Astrocyte of the cerebellum (primary cell): ENCODE measurements around the gene PDE4A.

Experiments used
- DNase-seq: peaks from one replicate; pipeline ENCODE4 v3.0.0-alpha.2; 2011; ENCODE audit warnings: low read depth
- H3K4me3 ChIP-seq: 2 replicates; pipeline ENCODE4 v1.5.1; 2011; ENCODE audit warnings: mild to moderate bottlenecking, low read depth, low read length, moderate library complexity
- in situ Hi-C: cut with HindIII; loops from 2 replicates; pipeline ENCODE4 v1.10.0; 2017; ENCODE audit warnings: low sequenced_read_pairs
- TF ChIP-seq, protein P1 (sequence below): IDR thresholded peaks from 2 replicates; pipeline ENCODE4 v1.5.1; 2012; ENCODE audit warnings: low read length, low read depth, moderate library complexity, mild to moderate bottlenecking; ENCODE audit errors: missing control alignments

Gene PDE4A

DNA sequence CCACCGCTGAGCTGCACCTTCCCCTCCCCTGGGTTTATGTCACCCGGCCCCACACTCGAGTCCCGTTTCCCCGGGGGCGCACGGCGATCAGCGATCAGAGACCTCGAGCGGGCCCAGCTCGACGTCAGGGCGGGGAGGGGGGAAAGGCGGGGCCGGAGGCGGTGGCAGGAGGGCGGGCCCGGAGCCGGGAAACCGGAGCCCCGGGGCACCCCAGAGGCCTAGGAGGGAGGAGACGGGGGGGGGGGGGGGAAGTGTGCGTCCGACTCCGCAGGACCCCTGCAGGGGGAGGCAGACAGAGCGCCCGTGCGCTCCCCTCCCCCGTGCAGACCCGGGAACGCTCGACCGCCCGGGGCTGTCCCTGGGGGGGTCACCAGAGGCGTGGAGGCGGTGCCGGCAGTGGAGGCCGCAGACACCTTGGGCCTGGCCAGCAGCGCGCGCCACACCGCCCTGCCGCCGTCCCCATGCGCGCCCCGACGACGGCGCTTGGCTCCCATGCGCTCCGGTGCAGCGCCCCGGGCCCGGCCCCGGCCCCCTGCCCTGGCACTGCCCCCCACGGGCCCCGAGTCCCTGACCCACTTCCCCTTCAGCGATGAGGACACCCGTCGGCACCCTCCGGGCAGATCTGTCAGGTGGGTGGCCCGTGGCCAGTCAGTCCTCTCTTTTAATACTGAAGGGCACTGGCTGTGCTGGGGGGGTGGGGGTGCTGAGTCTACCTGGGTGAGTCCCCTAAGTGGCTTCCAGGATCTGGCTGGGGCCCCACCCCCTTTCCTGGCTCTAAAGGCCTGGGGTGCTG is 11.8 kb downstream of the PDE4A start:
- no peak for DNase-seq
- in situ Hi-C loops, result no loop called here
- H3K4me3 ChIP-seq, result peak overlapping the region; percentile 19
- TF ChIP-seq, protein P1, sequence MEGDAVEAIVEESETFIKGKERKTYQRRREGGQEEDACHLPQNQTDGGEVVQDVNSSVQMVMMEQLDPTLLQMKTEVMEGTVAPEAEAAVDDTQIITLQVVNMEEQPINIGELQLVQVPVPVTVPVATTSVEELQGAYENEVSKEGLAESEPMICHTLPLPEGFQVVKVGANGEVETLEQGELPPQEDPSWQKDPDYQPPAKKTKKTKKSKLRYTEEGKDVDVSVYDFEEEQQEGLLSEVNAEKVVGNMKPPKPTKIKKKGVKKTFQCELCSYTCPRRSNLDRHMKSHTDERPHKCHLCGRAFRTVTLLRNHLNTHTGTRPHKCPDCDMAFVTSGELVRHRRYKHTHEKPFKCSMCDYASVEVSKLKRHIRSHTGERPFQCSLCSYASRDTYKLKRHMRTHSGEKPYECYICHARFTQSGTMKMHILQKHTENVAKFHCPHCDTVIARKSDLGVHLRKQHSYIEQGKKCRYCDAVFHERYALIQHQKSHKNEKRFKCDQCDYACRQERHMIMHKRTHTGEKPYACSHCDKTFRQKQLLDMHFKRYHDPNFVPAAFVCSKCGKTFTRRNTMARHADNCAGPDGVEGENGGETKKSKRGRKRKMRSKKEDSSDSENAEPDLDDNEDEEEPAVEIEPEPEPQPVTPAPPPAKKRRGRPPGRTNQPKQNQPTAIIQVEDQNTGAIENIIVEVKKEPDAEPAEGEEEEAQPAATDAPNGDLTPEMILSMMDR, result no peak

DNA sequence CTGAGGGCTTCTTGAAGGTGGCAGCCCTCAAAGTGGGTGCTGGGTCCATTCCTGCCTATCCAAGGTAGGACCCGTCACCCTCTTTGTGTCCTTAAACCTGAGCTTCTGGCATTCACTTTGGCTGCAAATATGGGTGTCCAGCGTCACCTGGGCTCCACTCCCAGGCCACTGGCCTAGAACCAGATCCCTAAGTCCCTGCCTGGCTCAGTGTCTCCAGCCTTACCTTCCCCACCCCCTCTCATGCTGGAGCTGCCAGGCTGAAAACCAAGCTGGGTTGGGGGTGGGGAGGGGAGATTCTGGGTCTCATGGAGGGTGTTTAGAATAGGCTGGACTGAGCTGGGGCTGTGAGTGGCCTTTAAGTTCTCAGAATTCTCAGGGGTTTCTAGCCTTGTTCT is 12.4 kb downstream of the PDE4A start:
- in situ Hi-C loops, result no loop called here
- TF ChIP-seq, protein P1, result no peak
- DNase-seq, result no peak
- no peak overlapping the region for H3K4me3 ChIP-seq

DNA sequence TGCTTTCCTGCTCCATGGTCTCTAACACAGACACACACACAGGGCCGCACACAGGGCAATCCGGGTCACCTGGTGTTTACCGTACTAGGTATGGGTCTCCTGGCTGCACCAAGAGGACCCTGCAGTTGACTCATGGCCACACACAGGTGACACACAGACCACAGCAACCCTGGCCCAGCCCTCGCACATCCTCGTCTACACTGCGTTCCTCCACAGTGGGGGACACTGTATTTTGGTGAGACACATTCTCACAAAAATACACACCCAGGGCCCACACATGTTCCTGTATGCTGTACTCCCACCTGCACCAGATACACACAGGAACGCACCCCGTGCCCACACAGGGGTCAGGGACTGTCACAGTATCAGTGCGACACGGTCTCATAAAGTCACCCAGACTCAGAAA is 12.8 kb downstream of the PDE4A start:
- H3K4me3 ChIP-seq, result no peak overlapping the region
- TF ChIP-seq, protein P1, result no peak
- no peak for DNase-seq
- in situ Hi-C loops, result no loop called here

DNA sequence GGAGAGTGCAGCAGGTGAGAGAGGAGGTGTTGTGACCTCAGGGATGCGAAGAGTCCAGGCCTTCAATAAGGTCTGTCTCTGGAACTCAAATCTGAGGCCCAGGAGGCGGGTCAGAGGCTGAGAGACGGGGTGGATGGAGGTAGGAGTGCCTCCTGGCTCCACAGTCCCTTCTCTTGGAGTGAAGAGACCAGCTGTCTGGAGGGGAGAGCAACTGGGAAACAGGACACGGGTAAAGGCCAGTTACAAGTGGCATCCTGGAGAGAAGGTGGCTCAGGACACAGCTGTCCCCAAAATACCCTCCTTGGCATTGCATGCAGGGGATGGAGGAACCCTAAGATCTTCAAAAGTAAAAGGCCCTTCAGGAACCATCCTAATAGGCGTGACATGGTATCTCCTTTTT is 19.2 kb downstream of the PDE4A start:
- TF ChIP-seq, protein P1, result no peak
- in situ Hi-C loops, result no loop called here
- DNase-seq, result no peak
- H3K4me3 ChIP-seq, result no peak overlapping the region

DNA sequence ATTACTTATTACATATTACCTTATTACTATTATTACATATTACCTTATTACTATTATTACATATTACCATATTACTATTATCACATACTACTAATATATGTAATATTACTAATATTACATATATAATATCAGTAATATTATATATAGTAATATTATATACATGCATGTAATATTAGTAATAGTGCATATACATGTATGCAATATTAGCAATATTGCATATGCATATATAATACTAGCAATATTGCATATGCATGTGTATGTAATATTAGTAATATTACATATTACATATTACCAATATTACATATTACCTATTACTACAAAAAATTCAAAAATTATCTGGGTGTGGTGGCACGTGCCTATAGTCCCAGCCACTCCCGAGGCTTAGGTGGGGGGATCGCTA is 22.4 kb downstream of the PDE4A start:
- DNase-seq, result no peak
- TF ChIP-seq, protein P1, result no peak
- in situ Hi-C loops, result no loop called here
- no peak overlapping the region for H3K4me3 ChIP-seq

DNA sequence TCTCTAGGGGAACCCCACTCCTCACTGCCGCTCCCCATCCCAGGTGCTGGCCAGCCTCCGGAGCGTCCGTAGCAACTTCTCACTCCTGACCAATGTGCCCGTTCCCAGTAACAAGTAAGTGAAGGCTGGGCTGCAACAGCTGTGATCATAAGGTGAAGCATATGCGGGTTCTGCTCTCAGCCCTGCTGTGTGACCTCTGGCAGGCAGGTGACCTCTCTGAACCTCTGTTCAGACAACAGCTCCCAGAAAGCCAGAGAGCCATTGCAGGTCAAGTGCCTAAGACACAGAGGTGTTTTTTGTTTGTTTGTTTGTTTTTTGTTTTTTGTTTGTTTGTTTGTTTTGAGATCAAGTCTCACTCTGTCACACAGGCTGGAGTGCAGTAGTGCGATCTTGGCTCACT is 28.7 kb downstream of the PDE4A start:
- TF ChIP-seq, protein P1, result no peak
- no peak for DNase-seq
- H3K4me3 ChIP-seq, result no peak overlapping the region
- in situ Hi-C loops, result no loop called here
